Measurements from ENCODE around the gene GIT2.
"Not testable (repeated sequence)": the region's sequence is repeated elsewhere in the genome, so short reads cannot be mapped to it uniquely, and the experiment has no call there.

GIT2 gene

GRCh38 chr12:110004598-110004997 is 8.4 kb upstream of the GIT2 start:
- DNase-seq (ENCODE audit: low read depth), result no peak

- DNase-seq (ENCODE audit: low read depth), result no peak
Measured at GRCh38 chr12:110002676-110003515, 6.7 kb upstream of the GIT2 start.

- peak; percentile 70 for DNase-seq (ENCODE audit: low read depth)
Measured at GRCh38 chr12:110001596-110001995, 5.4 kb upstream of the GIT2 start.

- DNase-seq (ENCODE audit: low read depth), result peak; percentile 52
Measured at GRCh38 chr12:109999983-110000505, 3.9 kb upstream of the GIT2 start.

GRCh38 chr12:109999649-109999971 is 3.4 kb upstream of the GIT2 start:
- no peak for DNase-seq (ENCODE audit: low read depth)

GRCh38 chr12:109998904-109999648 is 2.9 kb upstream of the GIT2 start, which contains the start of gene ANKRD13A:
Gene ANKRD13A (plus strand): TSS chr12:109999430. CDS start chr12:109999689, 259 bp downstream.
- peak; percentile 94 for DNase-seq (ENCODE audit: low read depth)

GRCh38 chr12:109998241-109998903 is 2.2 kb upstream of the GIT2 start:
- no peak for DNase-seq (ENCODE audit: low read depth)

- DNase-seq (ENCODE audit: low read depth), result no peak
Measured at GRCh38 chr12:109997393-109997792, 1.2 kb upstream of the GIT2 start.

GRCh38 chr12:109996483-109996853 is 300 bp upstream of the GIT2 start:
- no peak for DNase-seq (ENCODE audit: low read depth)

- no peak for DNase-seq (ENCODE audit: low read depth)
Measured at GRCh38 chr12:109995361-109995685, 845 bp downstream of the GIT2 start.

GRCh38 chr12:109994401-109995175 is 1.6 kb downstream of the GIT2 start:
- DNase-seq (ENCODE audit: low read depth), result no peak

- DNase-seq (ENCODE audit: low read depth), result no peak
Measured at GRCh38 chr12:109993091-109993490, 3.1 kb downstream of the GIT2 start.

GRCh38 chr12:109991586-109991985 is 4.6 kb downstream of the GIT2 start:
- DNase-seq (ENCODE audit: low read depth), result no peak

- no peak for DNase-seq (ENCODE audit: low read depth)
Measured at GRCh38 chr12:109989380-109989779, 6.8 kb downstream of the GIT2 start.

- DNase-seq (ENCODE audit: low read depth), result no peak
Measured at GRCh38 chr12:109988903-109989302, 7.3 kb downstream of the GIT2 start.

GRCh38 chr12:109988274-109988673 is 7.9 kb downstream of the GIT2 start:
- no peak for DNase-seq (ENCODE audit: low read depth)

GRCh38 chr12:109987615-109988014 is 8.6 kb downstream of the GIT2 start:
- DNase-seq (ENCODE audit: low read depth), result peak; percentile 72

- DNase-seq (ENCODE audit: low read depth), result not testable (repeated sequence)
Measured at GRCh38 chr12:109986236-109986635, 9.9 kb downstream of the GIT2 start.

GRCh38 chr12:109983432-109984142 is 12.6 kb downstream of the GIT2 start:
- DNase-seq (ENCODE audit: low read depth), result no peak

- DNase-seq (ENCODE audit: low read depth), result peak; percentile 49
Measured at GRCh38 chr12:109982210-109982609, 14.0 kb downstream of the GIT2 start.

GRCh38 chr12:109981311-109981710 is 14.9 kb downstream of the GIT2 start:
- DNase-seq (ENCODE audit: low read depth), result no peak

All from iris pigment epithelial cell (primary cell).